ENCODE measurements around the gene SPOUT1. TPM values are rescaled to one million over a fixed set of nuclear protein-coding genes. Genes with fewer than 3 reads are reported as not detected.

Gene SPOUT1
- total and polyA plus RNA-seq, 2 of the 13 experiments (the other 11 are each of a cell fraction or from before 2014, with no cell fraction given), result 39.0 to 45.8 TPM

DNA sequence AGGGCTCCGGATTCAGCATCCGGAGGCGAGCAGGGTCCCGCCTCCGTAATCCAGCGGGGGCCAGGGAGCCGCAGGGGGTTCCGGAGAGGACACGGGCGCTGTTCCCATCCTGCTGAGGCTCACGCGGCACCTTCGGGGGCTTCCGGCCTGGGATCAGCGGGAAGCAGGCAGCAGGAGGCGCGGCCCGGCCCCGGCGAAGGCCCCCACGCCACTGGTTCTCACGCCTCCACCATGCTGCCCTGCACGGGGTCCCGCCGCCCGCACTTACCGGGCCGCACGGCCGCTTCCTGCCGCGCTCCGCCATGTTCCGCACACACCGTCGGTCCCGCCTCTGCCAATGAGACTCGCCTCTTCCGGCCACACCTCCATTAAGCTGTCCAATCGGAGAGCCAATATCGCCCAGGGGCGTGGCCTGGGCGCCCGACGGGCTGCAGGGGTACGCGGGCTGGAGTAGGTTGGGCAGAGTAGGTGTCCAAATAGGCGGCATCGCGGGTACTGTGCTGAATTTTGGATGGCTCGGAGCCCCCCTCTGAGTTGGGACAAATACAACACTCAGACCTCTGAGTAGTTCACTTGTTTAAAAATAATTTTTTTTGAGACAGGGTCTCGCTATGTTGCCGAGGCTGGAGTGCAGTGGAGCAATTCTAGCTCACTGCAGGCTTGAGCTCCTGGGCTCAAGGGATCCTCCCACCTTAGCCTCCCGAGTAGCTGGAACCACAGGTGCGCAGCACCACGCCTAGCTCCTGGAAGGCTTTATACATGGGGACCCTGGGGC, at the start of gene SPOUT1 (continued):
- TF ChIP-seq MAFF (IDR thresholded peaks at IDR 0.05; ENCODE audit: low read depth, low read length), result no peak
- TF ChIP-seq SIN3B (IDR thresholded peaks at IDR 0.05; ENCODE audit: low read length), result peak; percentile 81; the same call in 1 of the 2 replicates
- no peak for TF ChIP-seq ZMYM3 (CRISPR knock-in tag; IDR thresholded peaks at IDR 0.05)
- peak; percentile 80 for TF ChIP-seq ZNF501 (CRISPR knock-in tag; IDR thresholded peaks at IDR 0.05)
- peak; percentile 49 for TF ChIP-seq RBM39 (IDR thresholded peaks at IDR 0.05; ENCODE audit: low read depth, low read length, poor library complexity, severe bottlenecking)
- TF ChIP-seq ZNF260 (CRISPR knock-in tag; IDR thresholded peaks at IDR 0.05; ENCODE audit: borderline replicate concordance, low read depth), result no peak
- TF ChIP-seq, protein P1, sequence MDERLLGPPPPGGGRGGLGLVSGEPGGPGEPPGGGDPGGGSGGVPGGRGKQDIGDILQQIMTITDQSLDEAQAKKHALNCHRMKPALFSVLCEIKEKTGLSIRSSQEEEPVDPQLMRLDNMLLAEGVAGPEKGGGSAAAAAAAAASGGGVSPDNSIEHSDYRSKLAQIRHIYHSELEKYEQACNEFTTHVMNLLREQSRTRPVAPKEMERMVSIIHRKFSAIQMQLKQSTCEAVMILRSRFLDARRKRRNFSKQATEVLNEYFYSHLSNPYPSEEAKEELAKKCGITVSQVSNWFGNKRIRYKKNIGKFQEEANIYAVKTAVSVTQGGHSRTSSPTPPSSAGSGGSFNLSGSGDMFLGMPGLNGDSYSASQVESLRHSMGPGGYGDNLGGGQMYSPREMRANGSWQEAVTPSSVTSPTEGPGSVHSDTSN (CRISPR knock-in tag; IDR thresholded peaks at IDR 0.05), result no peak
- no peak for TF ChIP-seq NONO (IDR thresholded peaks at IDR 0.05)
- peak; percentile 85 for TF ChIP-seq NONO (CRISPR knock-in tag; conservative IDR thresholded peaks at IDR 0.05)
- no peak for TF ChIP-seq ZNF564 (CRISPR knock-in tag; IDR thresholded peaks at IDR 0.05)
- no peak for TF ChIP-seq RBAK (CRISPR knock-in tag; IDR thresholded peaks at IDR 0.05)
- TF ChIP-seq YEATS2 (CRISPR knock-in tag; IDR thresholded peaks at IDR 0.05; ENCODE audit: borderline replicate concordance), result peak; percentile 81; the same call in 1 of the 2 replicates
- TF ChIP-seq ZNF557 (CRISPR knock-in tag; IDR thresholded peaks at IDR 0.05), result no peak
- no peak for TF ChIP-seq XBP1 (CRISPR knock-in tag; IDR thresholded peaks at IDR 0.05)
- TF ChIP-seq, protein P2, sequence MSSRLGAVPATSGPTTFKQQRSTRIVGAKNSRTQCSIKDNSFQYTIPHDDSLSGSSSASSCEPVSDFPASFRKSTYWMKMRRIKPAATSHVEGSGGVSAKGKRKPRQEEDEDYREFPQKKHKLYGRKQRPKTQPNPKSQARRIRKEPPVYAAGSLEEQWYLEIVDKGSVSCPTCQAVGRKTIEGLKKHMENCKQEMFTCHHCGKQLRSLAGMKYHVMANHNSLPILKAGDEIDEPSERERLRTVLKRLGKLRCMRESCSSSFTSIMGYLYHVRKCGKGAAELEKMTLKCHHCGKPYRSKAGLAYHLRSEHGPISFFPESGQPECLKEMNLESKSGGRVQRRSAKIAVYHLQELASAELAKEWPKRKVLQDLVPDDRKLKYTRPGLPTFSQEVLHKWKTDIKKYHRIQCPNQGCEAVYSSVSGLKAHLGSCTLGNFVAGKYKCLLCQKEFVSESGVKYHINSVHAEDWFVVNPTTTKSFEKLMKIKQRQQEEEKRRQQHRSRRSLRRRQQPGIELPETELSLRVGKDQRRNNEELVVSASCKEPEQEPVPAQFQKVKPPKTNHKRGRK (CRISPR knock-in tag; IDR thresholded peaks at IDR 0.05), result no peak
- no peak for TF ChIP-seq TP53 (CRISPR knock-in tag; conservative IDR thresholded peaks at IDR 0.05)
- TF ChIP-seq, protein P3, sequence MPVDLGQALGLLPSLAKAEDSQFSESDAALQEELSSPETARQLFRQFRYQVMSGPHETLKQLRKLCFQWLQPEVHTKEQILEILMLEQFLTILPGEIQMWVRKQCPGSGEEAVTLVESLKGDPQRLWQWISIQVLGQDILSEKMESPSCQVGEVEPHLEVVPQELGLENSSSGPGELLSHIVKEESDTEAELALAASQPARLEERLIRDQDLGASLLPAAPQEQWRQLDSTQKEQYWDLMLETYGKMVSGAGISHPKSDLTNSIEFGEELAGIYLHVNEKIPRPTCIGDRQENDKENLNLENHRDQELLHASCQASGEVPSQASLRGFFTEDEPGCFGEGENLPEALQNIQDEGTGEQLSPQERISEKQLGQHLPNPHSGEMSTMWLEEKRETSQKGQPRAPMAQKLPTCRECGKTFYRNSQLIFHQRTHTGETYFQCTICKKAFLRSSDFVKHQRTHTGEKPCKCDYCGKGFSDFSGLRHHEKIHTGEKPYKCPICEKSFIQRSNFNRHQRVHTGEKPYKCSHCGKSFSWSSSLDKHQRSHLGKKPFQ (CRISPR knock-in tag; IDR thresholded peaks at IDR 0.05; ENCODE audit: insufficient replicate concordance), result no peak
- TF ChIP-seq MED13 (CRISPR knock-in tag; IDR thresholded peaks at IDR 0.05), result peak; percentile 88
- peak; percentile 67; the same call in 1 of the 2 replicates for TF ChIP-seq ZNF232 (CRISPR knock-in tag; IDR thresholded peaks at IDR 0.05; ENCODE audit: borderline replicate concordance)
- TF ChIP-seq, protein P4, sequence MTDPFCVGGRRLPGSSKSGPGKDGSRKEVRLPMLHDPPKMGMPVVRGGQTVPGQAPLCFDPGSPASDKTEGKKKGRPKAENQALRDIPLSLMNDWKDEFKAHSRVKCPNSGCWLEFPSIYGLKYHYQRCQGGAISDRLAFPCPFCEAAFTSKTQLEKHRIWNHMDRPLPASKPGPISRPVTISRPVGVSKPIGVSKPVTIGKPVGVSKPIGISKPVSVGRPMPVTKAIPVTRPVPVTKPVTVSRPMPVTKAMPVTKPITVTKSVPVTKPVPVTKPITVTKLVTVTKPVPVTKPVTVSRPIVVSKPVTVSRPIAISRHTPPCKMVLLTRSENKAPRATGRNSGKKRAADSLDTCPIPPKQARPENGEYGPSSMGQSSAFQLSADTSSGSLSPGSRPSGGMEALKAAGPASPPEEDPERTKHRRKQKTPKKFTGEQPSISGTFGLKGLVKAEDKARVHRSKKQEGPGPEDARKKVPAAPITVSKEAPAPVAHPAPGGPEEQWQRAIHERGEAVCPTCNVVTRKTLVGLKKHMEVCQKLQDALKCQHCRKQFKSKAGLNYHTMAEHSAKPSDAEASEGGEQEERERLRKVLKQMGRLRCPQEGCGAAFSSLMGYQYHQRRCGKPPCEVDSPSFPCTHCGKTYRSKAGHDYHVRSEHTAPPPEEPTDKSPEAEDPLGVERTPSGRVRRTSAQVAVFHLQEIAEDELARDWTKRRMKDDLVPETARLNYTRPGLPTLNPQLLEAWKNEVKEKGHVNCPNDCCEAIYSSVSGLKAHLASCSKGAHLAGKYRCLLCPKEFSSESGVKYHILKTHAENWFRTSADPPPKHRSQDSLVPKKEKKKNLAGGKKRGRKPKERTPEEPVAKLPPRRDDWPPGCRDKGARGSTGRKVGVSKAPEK (CRISPR knock-in tag; IDR thresholded peaks at IDR 0.05; ENCODE audit: borderline replicate concordance), result no peak
- peak; percentile 49; the same call in 1 of the 2 replicates for TF ChIP-seq SP5 (CRISPR knock-in tag; IDR thresholded peaks at IDR 0.05; ENCODE audit: borderline replicate concordance, low read depth)
- no peak for TF ChIP-seq ZNF569 (CRISPR knock-in tag; IDR thresholded peaks at IDR 0.05; ENCODE audit: borderline replicate concordance)
